CD4-positive, CD25-positive, alpha-beta regulatory T cell (primary cell): ENCODE data around the gene SLC24A3. TPM values are rescaled to one million over a fixed set of nuclear protein-coding genes. Genes with fewer than 3 reads are reported as not detected.
A peak's percentile ranks its signal among the peaks of the same experiment; 100 is the strongest.

Experiments
- ATAC-seq, 2 donors: fragments of 150-1000 bp; cut with Tn5 transposase; one replicate each; pipeline ENCODE4 v1.10.0; 2021; ENCODE audit warnings: low read depth in 2 of 2, moderate number of reproducible peaks in 2 of 2, moderate library complexity in 1 of 2
- DNase-seq, 3 donors: peaks; one replicate each; pipeline versions ENCODE4 v3.0.0 to v3.0.0-alpha.2; 2012 to 2022; ENCODE audit warnings: mixed read lengths in 1 of 3
- H3K27ac ChIP-seq: one replicate; pipeline ENCODE4 v1.7.0; 2013; ENCODE audit warnings: mild to moderate bottlenecking, low read length; ENCODE audit not compliant: insufficient read depth, poor library complexity, severe bottlenecking
- H3K27me3 ChIP-seq: one replicate; pipeline ENCODE4 v1.7.0; 2013; ENCODE audit warnings: low read length; ENCODE audit not compliant: control insufficient read depth, insufficient read depth
- H3K36me3 ChIP-seq: one replicate; pipeline ENCODE4 v1.7.0; 2013; ENCODE audit warnings: mild to moderate bottlenecking, low read length, moderate library complexity; ENCODE audit not compliant: control insufficient read depth, insufficient read depth
- H3K4me1 ChIP-seq: 2 replicates; pipeline ENCODE4 v1.7.0; 2013; ENCODE audit warnings: mild to moderate bottlenecking, low read length; ENCODE audit not compliant: insufficient read depth, control insufficient read depth, poor library complexity, severe bottlenecking
- H3K4me3 ChIP-seq: one replicate; pipeline ENCODE4 v1.7.0; 2013; ENCODE audit warnings: low read depth, mild to moderate bottlenecking, low read length, moderate library complexity
- H3K9me3 ChIP-seq, 2 experiments: 1 replicate in 1 of 2; 2 replicates in 1 of 2; pipeline ENCODE4 v1.7.0; 2013; ENCODE audit warnings: low read length in 2 of 2, mild to moderate bottlenecking in 1 of 2, moderate library complexity in 1 of 2; ENCODE audit not compliant: control insufficient read depth in 2 of 2
- H3K27ac Mint-ChIP-seq, 3 donors: one replicate each; pipeline ENCODE4 v1.8.0; 2020 to 2022; ENCODE audit warnings: mild to moderate bottlenecking in 3 of 3, mixed read lengths in 3 of 3, moderate library complexity in 2 of 3
- H3K27me3 Mint-ChIP-seq: one replicate; pipeline ENCODE4 v1.8.0; 2022; ENCODE audit warnings: mild to moderate bottlenecking, mixed read lengths
- H3K36me3 Mint-ChIP-seq: one replicate; pipeline ENCODE4 v1.8.0; 2020; ENCODE audit warnings: mixed read lengths
- H3K4me1 Mint-ChIP-seq, 4 donors: one replicate each; pipeline ENCODE4 v1.8.0; 2020 to 2022; ENCODE audit warnings: mixed read lengths in 4 of 4, mild to moderate bottlenecking in 1 of 4
- H3K4me3 Mint-ChIP-seq, 4 donors: one replicate each; pipeline ENCODE4 v1.8.0; 2020 to 2022; ENCODE audit warnings: mild to moderate bottlenecking in 4 of 4, mixed read lengths in 4 of 4, moderate library complexity in 3 of 4
- H3K9me3 Mint-ChIP-seq, 7 donors: one replicate each; pipeline ENCODE4 v1.8.0; 2020 to 2022; ENCODE audit warnings: mixed read lengths in 7 of 7, mild to moderate bottlenecking in 3 of 7, moderate library complexity in 2 of 7
- polyA plus RNA-seq, 4 donors: library from polyadenylated mRNA; unstranded; fragments of 300-500 nt; fragmentation: Illumina TruSeq; gene quantifications; one replicate each; pipeline ENCODE4 v1.2.3, GENCODE V29; 2021
- total RNA-seq: library from RNA; stranded (reverse); gene quantifications from one replicate; pipeline ENCODE4 v1.2.3, GENCODE V29; 2022

Gene SLC24A3
- total and polyA plus RNA-seq, 5 donors from 2014 or later, result 0.25 TPM; not detected in 4

DNA sequence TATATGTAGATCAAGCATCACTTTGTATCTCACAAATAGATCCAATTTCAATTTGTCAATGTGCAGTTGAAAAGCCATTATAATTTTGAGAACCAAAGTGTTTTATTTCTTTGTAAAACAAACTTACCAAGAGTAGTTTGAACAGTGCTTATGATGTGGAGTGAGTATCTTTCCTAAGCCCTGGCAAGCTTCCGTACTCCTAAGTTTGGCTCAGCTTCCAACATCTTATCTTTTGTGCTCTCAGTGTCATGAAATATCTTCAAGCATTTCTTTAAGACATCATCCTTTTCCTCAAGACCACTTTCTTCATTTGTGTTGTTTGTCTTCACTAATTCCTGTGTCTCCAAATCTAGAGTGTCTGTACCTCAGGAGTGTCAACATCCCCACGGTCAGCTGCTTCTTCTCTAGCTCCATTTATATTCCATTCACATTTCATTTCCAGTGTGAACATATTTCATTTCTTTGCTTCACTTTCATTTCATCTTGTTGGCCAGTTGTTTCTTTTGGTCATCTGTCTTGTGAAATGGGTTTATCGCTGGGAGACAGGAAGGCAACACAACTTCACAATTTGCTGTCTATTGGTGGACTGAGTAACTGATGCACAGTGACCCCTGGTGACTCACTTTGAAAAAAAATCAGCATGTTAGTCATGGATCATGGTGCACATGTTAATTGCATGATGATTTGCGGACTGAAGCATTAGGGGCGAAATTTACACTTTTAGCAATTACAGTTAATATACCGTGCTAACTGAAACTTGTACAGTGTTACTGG is 36.9 kb downstream of the SLC24A3 start:
- Mint-ChIP-seq H3K4me1 (no peaks in the 10 kb centered on the region), H3K9me3 (peaks cover 0 to 4% (median 0%) of the 10 kb centered on the region in 7 donors), H3K36me3 (no peaks in the 10 kb centered on the region), H3K27me3 (no peaks in the 10 kb centered on the region), H3K4me3 (no peak overlapping the region), H3K27ac (no peak overlapping the region)
- H3K9me3 ChIP-seq, result no peaks in the 10 kb centered on the region
- H3K36me3 ChIP-seq, result no peaks in the 10 kb centered on the region
- no peaks in the 10 kb centered on the region for H3K4me1 ChIP-seq
- H3K27me3 ChIP-seq, result no peaks in the 10 kb centered on the region
- no peak overlapping the region for H3K4me3 ChIP-seq
- ATAC-seq (no peak), DNase-seq (no peak)
- H3K27ac ChIP-seq, result no peak overlapping the region

DNA sequence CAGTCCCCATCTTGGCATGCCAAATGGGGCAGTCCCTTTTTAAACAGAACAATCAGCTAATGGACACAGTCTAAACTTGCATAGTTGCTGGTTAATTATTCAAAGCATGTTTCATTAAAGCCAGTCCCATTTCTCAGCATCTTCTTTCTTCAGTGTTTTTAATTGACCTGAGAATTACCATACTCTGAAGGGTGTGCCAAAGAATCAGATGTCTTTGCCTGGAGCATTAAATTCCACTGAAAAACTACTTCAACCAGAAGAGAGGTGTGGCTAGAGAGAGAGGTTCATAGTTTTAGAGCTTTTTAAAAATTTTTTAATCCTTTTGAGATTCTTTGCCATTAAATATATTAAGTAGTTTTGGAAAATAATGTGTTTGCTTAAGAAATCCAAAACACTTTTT is 37.9 kb downstream of the SLC24A3 start:
- no peak for ATAC-seq
- Mint-ChIP-seq H3K4me3 (no peak overlapping the region), H3K36me3 (no peaks in the 10 kb centered on the region), H3K27ac (no peak overlapping the region), H3K27me3 (no peaks in the 10 kb centered on the region), H3K4me1 (no peaks in the 10 kb centered on the region), H3K9me3 (peaks cover 0 to 4% (median 0%) of the 10 kb centered on the region in 7 donors)
- Histone ChIP-seq H3K36me3 (no peaks in the 10 kb centered on the region), H3K4me3 (no peak overlapping the region), H3K27me3 (no peaks in the 10 kb centered on the region), H3K4me1 (no peaks in the 10 kb centered on the region), H3K9me3 (no peaks in the 10 kb centered on the region), H3K27ac (no peak overlapping the region)
- DNase-seq, result no peak

GRCh38 chr20:19251506-19251905 is 39.1 kb downstream of the SLC24A3 start:
- Histone ChIP-seq H3K9me3 (no peaks in the 10 kb centered on the region), H3K27ac (no peak overlapping the region), H3K36me3 (no peaks in the 10 kb centered on the region), H3K27me3 (no peaks in the 10 kb centered on the region), H3K4me3 (no peak overlapping the region), H3K4me1 (no peaks in the 10 kb centered on the region)
- H3K9me3 Mint-ChIP-seq, result peaks cover 0 to 2% (median 0%) of the 10 kb centered on the region in 7 donors
- no peak for DNase-seq
- H3K27ac Mint-ChIP-seq, result no peak overlapping the region
- H3K27me3 Mint-ChIP-seq, result no peaks in the 10 kb centered on the region
- ATAC-seq, result no peak
- H3K4me1 Mint-ChIP-seq, result no peaks in the 10 kb centered on the region
- H3K4me3 Mint-ChIP-seq, result no peak overlapping the region
- H3K36me3 Mint-ChIP-seq, result no peaks in the 10 kb centered on the region

GRCh38 chr20:19251958-19252357 is 39.5 kb downstream of the SLC24A3 start:
- DNase-seq (no peak), ATAC-seq (no peak)
- Histone ChIP-seq H3K27me3 (no peaks in the 10 kb centered on the region), H3K4me1 (no peaks in the 10 kb centered on the region), H3K9me3 (no peaks in the 10 kb centered on the region), H3K4me3 (no peak overlapping the region), H3K36me3 (no peaks in the 10 kb centered on the region), H3K27ac (no peak overlapping the region)
- H3K4me3 Mint-ChIP-seq, result no peak overlapping the region
- no peaks in the 10 kb centered on the region for H3K27me3 Mint-ChIP-seq
- H3K36me3 Mint-ChIP-seq, result no peaks in the 10 kb centered on the region
- no peak overlapping the region for H3K27ac Mint-ChIP-seq
- H3K4me1 Mint-ChIP-seq, result no peaks in the 10 kb centered on the region
- H3K9me3 Mint-ChIP-seq, result peaks cover 0 to 2% (median 0%) of the 10 kb centered on the region in 7 donors

DNA sequence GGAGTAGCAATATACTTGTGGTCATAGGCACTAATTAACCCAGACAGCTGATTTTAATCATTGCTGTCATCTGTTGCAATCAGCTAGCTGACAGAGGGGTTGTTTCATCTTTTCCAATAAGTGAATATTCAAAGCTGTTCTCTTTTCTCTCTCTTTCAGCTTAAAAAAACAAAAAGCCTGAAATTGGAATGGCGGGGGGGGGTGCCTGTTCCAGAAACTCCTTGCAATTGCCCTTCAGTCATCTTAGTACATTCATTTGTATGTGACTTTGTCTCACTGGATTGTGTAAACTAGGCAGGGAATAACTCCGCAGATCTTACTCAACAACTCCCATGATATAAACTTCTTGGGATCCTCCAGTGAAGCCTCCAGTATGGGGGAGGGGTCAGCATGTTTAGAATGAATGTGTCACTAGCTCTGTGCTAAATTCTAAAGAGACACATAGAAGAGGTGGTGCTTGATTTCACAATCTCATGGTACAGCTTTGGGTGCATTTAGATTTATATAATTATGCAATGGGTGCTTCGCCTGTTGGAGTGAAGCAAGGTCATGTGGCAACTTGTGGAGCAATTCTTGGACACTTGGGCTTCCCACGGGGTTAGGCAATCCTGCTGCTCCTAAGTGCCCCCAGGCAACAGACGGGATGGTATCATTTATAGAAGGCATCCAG is 40.1 kb downstream of the SLC24A3 start:
- Histone ChIP-seq H3K4me1 (no peaks in the 10 kb centered on the region), H3K27ac (no peak overlapping the region), H3K9me3 (no peaks in the 10 kb centered on the region), H3K4me3 (no peak overlapping the region), H3K36me3 (no peaks in the 10 kb centered on the region), H3K27me3 (no peaks in the 10 kb centered on the region)
- Mint-ChIP-seq H3K4me3 (no peak overlapping the region), H3K36me3 (no peaks in the 10 kb centered on the region), H3K27me3 (no peaks in the 10 kb centered on the region), H3K9me3 (peaks cover 0 to 2% (median 0%) of the 10 kb centered on the region in 7 donors), H3K27ac (no peak overlapping the region), H3K4me1 (no peaks in the 10 kb centered on the region)
- DNase-seq (no peak), ATAC-seq (no peak)

- Mint-ChIP-seq H3K4me3 (no peak overlapping the region), H3K4me1 (no peaks in the 10 kb centered on the region), H3K9me3 (peaks cover 0 to 2% (median 0%) of the 10 kb centered on the region in 7 donors), H3K27me3 (no peaks in the 10 kb centered on the region), H3K27ac (no peak overlapping the region), H3K36me3 (no peaks in the 10 kb centered on the region)
- Histone ChIP-seq H3K27ac (no peak overlapping the region), H3K4me1 (no peaks in the 10 kb centered on the region), H3K27me3 (no peaks in the 10 kb centered on the region), H3K36me3 (no peaks in the 10 kb centered on the region), H3K9me3 (no peaks in the 10 kb centered on the region), H3K4me3 (no peak overlapping the region)
- ATAC-seq (no peak), DNase-seq (no peak)
These were observed 40.9 kb downstream of the SLC24A3 start for GRCh38 chr20:19253316-19253715.

GRCh38 chr20:19253916-19254820 is 41.7 kb downstream of the SLC24A3 start:
- Mint-ChIP-seq H3K4me1 (no peaks in the 10 kb centered on the region), H3K27ac (peak overlapping the region in 1 of 3 donors; percentile 48), H3K4me3 (no peak overlapping the region), H3K36me3 (no peaks in the 10 kb centered on the region), H3K27me3 (no peaks in the 10 kb centered on the region), H3K9me3 (peaks cover 0 to 2% (median 0%) of the 10 kb centered on the region in 7 donors)
- DNase-seq, result no peak
- no peaks in the 10 kb centered on the region for H3K36me3 ChIP-seq
- no peak overlapping the region for H3K4me3 ChIP-seq
- H3K27ac ChIP-seq, result no peak overlapping the region
- H3K9me3 ChIP-seq, result no peaks in the 10 kb centered on the region
- no peaks in the 10 kb centered on the region for H3K4me1 ChIP-seq
- H3K27me3 ChIP-seq, result no peaks in the 10 kb centered on the region
- no peak for ATAC-seq
